ENCODE results near the gene KCNK1. TPM values are rescaled to one million over a fixed set of nuclear protein-coding genes. Genes with fewer than 3 reads are reported as not detected.
A peak's percentile ranks its signal among the peaks of the same experiment; 100 is the strongest.

Gene KCNK1
- total and polyA plus RNA-seq, 2 of the 13 experiments (the other 11 are each of a cell fraction or from before 2014, with no cell fraction given), result not detected

GRCh38 chr1:233721004-233721595 lies 107.2 kb downstream of the KCNK1 start:
- BruUV-seq (replicated peaks), result no TSS peak
- WGBS (ENCODE audit: low lambda C conversion rate), result 2% methylated on average over 4 of the region's 4 CpGs
- ATAC-seq, result peak; percentile 50; the same call in 1 of the 3 replicates
- DNase-seq (ENCODE audit: low spot score), result peak; percentile 4
- FAIRE-seq, result no peak
- Histone ChIP-seq H3K27ac (ENCODE audit: extremely low read length, insufficient read depth, low read length) (no peak overlapping the region), H3K36me3 (replicated peaks in 1 of 2; ENCODE audit: control insufficient read depth in 1 of 2, insufficient read depth in 2 of 2, low read length in 2 of 2) (no peaks in the 10 kb centered on the region), H3K27me3 (ENCODE audit: control insufficient read depth in 1 of 2, insufficient read depth in 2 of 2, low read length in 2 of 2) (no peaks in the 10 kb centered on the region), H3K4me2 (ENCODE audit: low read depth, low read length) (no peak overlapping the region), H3K9ac (ENCODE audit: insufficient read depth, low read depth, low read length) (no peak overlapping the region), H3K79me2 (ENCODE audit: insufficient read depth, low read length) (no peaks in the 10 kb centered on the region), H3K4me3 (replicated peaks in 1 of 3; ENCODE audit: insufficient read depth in 1 of 3, low read depth in 2 of 3, low read length in 3 of 3) (no peak overlapping the region), H4K20me1 (ENCODE audit: insufficient read depth, low read length) (no peaks in the 10 kb centered on the region), H2AFZ (ENCODE audit: low read length) (no peak overlapping the region), H3K9me3 (ENCODE audit: low read length) (no peaks in the 10 kb centered on the region), H3K4me1 (ENCODE audit: insufficient read depth, low read length) (no peaks in the 10 kb centered on the region)
- TF ChIP-seq SMARCE1 (IDR thresholded peaks at IDR 0.05; ENCODE audit: borderline replicate concordance) (no peak), ZBTB34 (CRISPR knock-in tag; IDR thresholded peaks at IDR 0.05) (no peak), POLR2AphosphoS2 (IDR thresholded peaks at IDR 0.05; ENCODE audit: low read depth, low read length) (no peak), SRF (IDR thresholded peaks at IDR 0.05; ENCODE audit: low read depth, low read length) (peak; percentile 95), RXRB (CRISPR knock-in tag; IDR thresholded peaks at IDR 0.05; ENCODE audit: borderline replicate concordance) (0 out of 2 replicates have a peak, but pooled peaks have one; percentile 18), HNF4G (IDR thresholded peaks at IDR 0.05; ENCODE audit: borderline replicate concordance, low read depth, low read length) (no peak), HNF4G (CRISPR knock-in tag; IDR thresholded peaks at IDR 0.05; ENCODE audit: borderline replicate concordance, low read depth) (no peak), NFKBIZ (CRISPR knock-in tag; IDR thresholded peaks at IDR 0.05) (no peak), ZFP1 (CRISPR knock-in tag; IDR thresholded peaks at IDR 0.05) (no peak), DMTF1 (CRISPR knock-in tag; IDR thresholded peaks at IDR 0.05) (no peak), MLXIP (CRISPR knock-in tag; IDR thresholded peaks at IDR 0.05; ENCODE audit: borderline replicate concordance) (no peak), HMGXB4 (CRISPR knock-in tag; IDR thresholded peaks at IDR 0.05; ENCODE audit: borderline replicate concordance in 1 of 2, low read depth in 1 of 2) (no peak), CEBPB (IDR thresholded peaks at IDR 0.05; ENCODE audit: borderline replicate concordance, low read depth, low read length) (0 out of 2 replicates have a peak, but pooled peaks have one; percentile 3), ZNF660 (CRISPR knock-in tag; IDR thresholded peaks at IDR 0.05; ENCODE audit: borderline replicate concordance, low read depth) (no peak), HDAC6 (IDR thresholded peaks at IDR 0.05; ENCODE audit: low read depth, low read length) (no peak)
- POLR2A ChIA-PET, result no interaction called here
- intact Hi-C loops (cut with micrococcal nuclease; ENCODE audit: unreplicated experiment) (no loop called here), in situ Hi-C loops (cut with HindIII; ENCODE audit: extremely low pct_ligation_motif_present, low pct_unique_long_range_greater_than_20kb) (no loop called here)
- CTCF ChIA-PET (ENCODE audit: low intra/inter-chr PET ratio, low total read pairs), result no interaction called here
